HCT116 (cell line): ENCODE measurements around the gene NPLOC4.

ENCODE experiments used
- EGR1 ChIP-seq: IDR thresholded peaks from 2 replicates; pipeline ENCODE4 v1.6.1; 2012; ENCODE audit warnings: low read depth
- EZH2 ChIP-seq: fragments of 200-600 bp; sonication (generic); IDR thresholded peaks from 2 replicates; pipeline ENCODE4 v1.6.1; 2017; ENCODE audit warnings: antibody characterized with exemption, mixed run types
- JUND ChIP-seq: IDR thresholded peaks from 2 replicates; pipeline ENCODE4 v1.6.1; 2012
- POLR2A ChIP-seq: IDR thresholded peaks from 2 replicates; pipeline ENCODE4 v1.7.0; 2011; ENCODE audit warnings: borderline replicate concordance; ENCODE audit not compliant: insufficient read depth, insufficient read length; ENCODE audit errors: extremely low read depth
- POLR2AphosphoS5 ChIP-seq: IDR thresholded peaks from 2 replicates; pipeline ENCODE4 v1.6.1; 2011; ENCODE audit warnings: mild to moderate bottlenecking, low read depth, low read length, moderate library complexity
- SP1 ChIP-seq: IDR thresholded peaks from 2 replicates; pipeline ENCODE4 v1.6.1; 2012; ENCODE audit warnings: low read depth
- ZNF274 ChIP-seq: fragments of 200-500 bp; sonication (Bioruptor generic); IDR thresholded peaks from 2 replicates; pipeline ENCODE4 v1.6.1; 2014; ENCODE audit warnings: mild to moderate bottlenecking, low read depth, low read length, inconsistent platforms
- TF ChIP-seq, protein P1 (sequence below), 3 experiments: fragments of 200-600 bp in 1 of 3; sonication (generic) in 1 of 3; IDR thresholded peaks in 2 of 3; conservative IDR thresholded peaks in 1 of 3; 2 replicates each; pipeline ENCODE4 v1.5.1; 2012 to 2017; ENCODE audit warnings: low read depth in 2 of 3, low read length in 2 of 3, antibody characterized with exemption in 1 of 3, borderline replicate concordance in 1 of 3, control low read depth in 1 of 3, mild to moderate bottlenecking in 1 of 3, mixed read lengths in 1 of 3, mixed run types in 1 of 3, moderate library complexity in 1 of 3; ENCODE audit not compliant: insufficient read depth in 1 of 3
- TF ChIP-seq, protein P2 (sequence below): IDR thresholded peaks from 2 replicates; pipeline ENCODE4 v1.6.1; 2012
- TF ChIP-seq, protein P3 (sequence below): IDR thresholded peaks from 2 replicates; pipeline ENCODE4 v1.6.1; 2012; ENCODE audit warnings: low read depth

DNA sequence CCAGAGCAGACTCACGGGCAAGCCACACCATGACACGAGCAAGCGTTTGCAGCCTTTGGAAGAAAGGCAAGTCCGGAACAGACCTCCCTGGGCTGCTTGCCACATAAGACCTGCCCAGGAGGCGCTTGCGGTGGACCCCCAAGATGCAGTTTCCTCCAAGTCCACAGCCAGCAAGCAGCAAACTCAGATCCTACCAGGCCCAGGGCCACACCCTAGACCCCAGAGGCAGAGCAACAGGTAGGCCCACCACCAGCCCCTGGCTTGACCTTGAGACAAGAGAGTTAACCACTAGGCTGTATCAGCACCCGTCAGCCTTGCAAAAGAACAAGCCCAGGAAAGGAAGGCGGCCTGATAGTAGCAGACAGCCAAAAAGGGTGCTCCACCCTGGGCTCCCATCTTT, 87.1 kb downstream of the NPLOC4 start:
- TF ChIP-seq SP1 (no peak), EGR1 (no peak), POLR2A (no peak), EZH2 (no peak), ZNF274 (no peak), JUND (no peak), POLR2AphosphoS5 (no peak)
- TF ChIP-seq, protein P1, sequence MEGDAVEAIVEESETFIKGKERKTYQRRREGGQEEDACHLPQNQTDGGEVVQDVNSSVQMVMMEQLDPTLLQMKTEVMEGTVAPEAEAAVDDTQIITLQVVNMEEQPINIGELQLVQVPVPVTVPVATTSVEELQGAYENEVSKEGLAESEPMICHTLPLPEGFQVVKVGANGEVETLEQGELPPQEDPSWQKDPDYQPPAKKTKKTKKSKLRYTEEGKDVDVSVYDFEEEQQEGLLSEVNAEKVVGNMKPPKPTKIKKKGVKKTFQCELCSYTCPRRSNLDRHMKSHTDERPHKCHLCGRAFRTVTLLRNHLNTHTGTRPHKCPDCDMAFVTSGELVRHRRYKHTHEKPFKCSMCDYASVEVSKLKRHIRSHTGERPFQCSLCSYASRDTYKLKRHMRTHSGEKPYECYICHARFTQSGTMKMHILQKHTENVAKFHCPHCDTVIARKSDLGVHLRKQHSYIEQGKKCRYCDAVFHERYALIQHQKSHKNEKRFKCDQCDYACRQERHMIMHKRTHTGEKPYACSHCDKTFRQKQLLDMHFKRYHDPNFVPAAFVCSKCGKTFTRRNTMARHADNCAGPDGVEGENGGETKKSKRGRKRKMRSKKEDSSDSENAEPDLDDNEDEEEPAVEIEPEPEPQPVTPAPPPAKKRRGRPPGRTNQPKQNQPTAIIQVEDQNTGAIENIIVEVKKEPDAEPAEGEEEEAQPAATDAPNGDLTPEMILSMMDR (IDR thresholded peaks at IDR 0.05 in 2 of 3, conservative IDR thresholded peaks at IDR 0.05 in 1 of 3; ENCODE audit: borderline replicate concordance in 1 of 3, insufficient read depth in 1 of 3, low read depth in 2 of 3, low read length in 2 of 3) = no peak
- TF ChIP-seq, protein P2, sequence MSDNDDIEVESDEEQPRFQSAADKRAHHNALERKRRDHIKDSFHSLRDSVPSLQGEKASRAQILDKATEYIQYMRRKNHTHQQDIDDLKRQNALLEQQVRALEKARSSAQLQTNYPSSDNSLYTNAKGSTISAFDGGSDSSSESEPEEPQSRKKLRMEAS = no peak
- TF ChIP-seq, protein P3, sequence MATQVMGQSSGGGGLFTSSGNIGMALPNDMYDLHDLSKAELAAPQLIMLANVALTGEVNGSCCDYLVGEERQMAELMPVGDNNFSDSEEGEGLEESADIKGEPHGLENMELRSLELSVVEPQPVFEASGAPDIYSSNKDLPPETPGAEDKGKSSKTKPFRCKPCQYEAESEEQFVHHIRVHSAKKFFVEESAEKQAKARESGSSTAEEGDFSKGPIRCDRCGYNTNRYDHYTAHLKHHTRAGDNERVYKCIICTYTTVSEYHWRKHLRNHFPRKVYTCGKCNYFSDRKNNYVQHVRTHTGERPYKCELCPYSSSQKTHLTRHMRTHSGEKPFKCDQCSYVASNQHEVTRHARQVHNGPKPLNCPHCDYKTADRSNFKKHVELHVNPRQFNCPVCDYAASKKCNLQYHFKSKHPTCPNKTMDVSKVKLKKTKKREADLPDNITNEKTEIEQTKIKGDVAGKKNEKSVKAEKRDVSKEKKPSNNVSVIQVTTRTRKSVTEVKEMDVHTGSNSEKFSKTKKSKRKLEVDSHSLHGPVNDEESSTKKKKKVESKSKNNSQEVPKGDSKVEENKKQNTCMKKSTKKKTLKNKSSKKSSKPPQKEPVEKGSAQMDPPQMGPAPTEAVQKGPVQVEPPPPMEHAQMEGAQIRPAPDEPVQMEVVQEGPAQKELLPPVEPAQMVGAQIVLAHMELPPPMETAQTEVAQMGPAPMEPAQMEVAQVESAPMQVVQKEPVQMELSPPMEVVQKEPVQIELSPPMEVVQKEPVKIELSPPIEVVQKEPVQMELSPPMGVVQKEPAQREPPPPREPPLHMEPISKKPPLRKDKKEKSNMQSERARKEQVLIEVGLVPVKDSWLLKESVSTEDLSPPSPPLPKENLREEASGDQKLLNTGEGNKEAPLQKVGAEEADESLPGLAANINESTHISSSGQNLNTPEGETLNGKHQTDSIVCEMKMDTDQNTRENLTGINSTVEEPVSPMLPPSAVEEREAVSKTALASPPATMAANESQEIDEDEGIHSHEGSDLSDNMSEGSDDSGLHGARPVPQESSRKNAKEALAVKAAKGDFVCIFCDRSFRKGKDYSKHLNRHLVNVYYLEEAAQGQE = no peak
